IMR-90 (cell line): Measurements from ENCODE around the gene CLDN9. TPM values are rescaled to one million over a fixed set of nuclear protein-coding genes. Genes with fewer than 3 reads are reported as not detected.

Experiments used
- ATAC-seq: fragments of 200-7000 bp; cut with Tn5 transposase; 2 replicates; pipeline ENCODE4 v1.9.1; 2020; ENCODE audit warnings: low read depth, mild to moderate bottlenecking, moderate library complexity
- BruUV-seq: library from RNA; stranded (reverse); fragments of 400-500 nt; replicated peaks from 2 replicates; lab custom pipeline; 2021; lab: Mats Ljungman, UMichigan
- CTCF ChIA-PET: fragments of 300-600 bp; formaldehyde crosslinking; extraction: SDS; loops from one replicate; lab custom pipeline; 2021; ENCODE audit warnings: antibody characterized with exemption; lab: Yijun Ruan, JAX
- POLR2A ChIA-PET: fragments of 300-600 bp; sonication (Branson Sonifier 250); formaldehyde crosslinking; loops from one replicate; lab custom pipeline; 2022; ENCODE audit warnings: antibody characterized with exemption; ENCODE audit not compliant: unreplicated experiment; lab: Charles Lee
- DNase-seq: peaks from one replicate; pipeline ENCODE4 v3.0.0; 2013
- H2AFZ ChIP-seq: replicated peaks from 2 replicates; pipeline ENCODE3; 2013; ENCODE audit warnings: low read length, mild to moderate bottlenecking; ENCODE audit not compliant: poor library complexity
- H2AK5ac ChIP-seq: 2 replicates; pipeline ENCODE4 v1.6.1; 2013; ENCODE audit warnings: low read depth, low read length, inconsistent platforms
- H2AK9ac ChIP-seq: replicated peaks from 2 replicates; pipeline ENCODE3; 2013; ENCODE audit warnings: mild to moderate bottlenecking, low read depth, low read length, moderate library complexity; ENCODE audit not compliant: poor library complexity
- H2BK120ac ChIP-seq: 2 replicates; pipeline ENCODE4 v1.6.1; 2013; ENCODE audit warnings: low read depth, low read length, inconsistent platforms
- H2BK15ac ChIP-seq: 3 replicates; pipeline ENCODE4 v1.6.1; 2013; ENCODE audit warnings: low read depth, low read length, inconsistent platforms
- H2BK20ac ChIP-seq: 2 replicates; pipeline ENCODE4 v1.6.1; 2013; ENCODE audit warnings: low read depth, mild to moderate bottlenecking, inconsistent platforms, low read length, moderate library complexity
- H2BK5ac ChIP-seq: 2 replicates; pipeline ENCODE4 v1.6.1; 2013; ENCODE audit warnings: mild to moderate bottlenecking, low read depth, low read length, inconsistent platforms; ENCODE audit not compliant: poor library complexity, severe bottlenecking
- H3K14ac ChIP-seq: replicated peaks from 2 replicates; pipeline ENCODE4 v1.6.1; 2013; ENCODE audit warnings: low read depth, low read length, inconsistent platforms
- H3K18ac ChIP-seq: 2 replicates; pipeline ENCODE4 v1.6.1; 2013; ENCODE audit warnings: low read depth, low read length, control low read depth
- H3K23ac ChIP-seq: 2 replicates; pipeline ENCODE4 v1.6.1; 2013; ENCODE audit warnings: low read depth, low read length, inconsistent platforms
- H3K27ac ChIP-seq: 2 replicates; pipeline ENCODE4 v1.5.1; 2013; ENCODE audit warnings: mild to moderate bottlenecking, control low read depth, low read length; ENCODE audit not compliant: insufficient read depth
- H3K27me3 ChIP-seq: 2 replicates; pipeline ENCODE4 v1.6.1; 2013; ENCODE audit warnings: low read length; ENCODE audit not compliant: control insufficient read depth, insufficient read depth
- H3K36me3 ChIP-seq: 2 replicates; pipeline ENCODE4 v1.6.1; 2013; ENCODE audit warnings: low read length, mixed read lengths; ENCODE audit not compliant: control insufficient read depth, insufficient read depth
- H3K4ac ChIP-seq: 2 replicates; pipeline ENCODE4 v1.6.1; 2013; ENCODE audit warnings: low read depth, low read length, inconsistent platforms
- H3K4me1 ChIP-seq: 2 replicates; pipeline ENCODE4 v1.6.1; 2013; ENCODE audit warnings: low read length, mixed read lengths; ENCODE audit not compliant: control insufficient read depth, insufficient read depth
- H3K4me2 ChIP-seq: 2 replicates; pipeline ENCODE4 v1.6.1; 2013; ENCODE audit warnings: low read depth, mild to moderate bottlenecking, control low read depth, low read length, moderate library complexity
- H3K4me3 ChIP-seq: 2 replicates; pipeline ENCODE4 v1.5.1; 2013; ENCODE audit warnings: low read depth, mild to moderate bottlenecking, control low read depth, low read length, moderate library complexity; ENCODE audit not compliant: insufficient read depth
- H3K56ac ChIP-seq: 2 replicates; pipeline ENCODE4 v1.6.1; 2013; ENCODE audit warnings: low read length, inconsistent platforms; ENCODE audit not compliant: insufficient read depth; ENCODE audit errors: extremely low read depth
- H3K79me1 ChIP-seq, 2 experiments: 2 replicates each; pipeline ENCODE4 v1.6.1; 2013; ENCODE audit warnings: low read length in 2 of 2, inconsistent platforms in 1 of 2, low read depth in 1 of 2
- H3K9ac ChIP-seq: 2 replicates; pipeline ENCODE4 v1.6.1; 2013; ENCODE audit warnings: low read depth, low read length, control low read depth
- H3K9me1 ChIP-seq: 2 replicates; pipeline ENCODE4 v1.6.1; 2013; ENCODE audit warnings: low read length, inconsistent platforms; ENCODE audit not compliant: insufficient read depth
- H3K9me3 ChIP-seq: 2 replicates; pipeline ENCODE4 v1.6.1; 2013; ENCODE audit warnings: low read length; ENCODE audit not compliant: control insufficient read depth, insufficient read depth
- H4K20me1 ChIP-seq: 2 replicates; pipeline ENCODE4 v1.6.1; 2013; ENCODE audit warnings: low read length, inconsistent platforms; ENCODE audit not compliant: insufficient read depth
- H4K5ac ChIP-seq: 2 replicates; pipeline ENCODE4 v1.6.1; 2013; ENCODE audit warnings: mild to moderate bottlenecking, low read depth, low read length, control low read depth
- H4K8ac ChIP-seq, 2 experiments: 2 replicates each; pipeline ENCODE4 v1.6.1; 2013; ENCODE audit warnings: low read depth in 2 of 2, low read length in 2 of 2, control low read depth in 1 of 2, inconsistent platforms in 1 of 2
- H4K91ac ChIP-seq: 2 replicates; pipeline ENCODE4 v1.6.1; 2013; ENCODE audit warnings: low read depth, low read length, inconsistent platforms; ENCODE audit not compliant: insufficient read depth
- BHLHE40 ChIP-seq: fragments of 150-350 bp; IDR thresholded peaks from 2 replicates; pipeline ENCODE4 v1.6.1; 2016; ENCODE audit warnings: mild to moderate bottlenecking, low read depth, low read length
- CHD1 ChIP-seq: IDR thresholded peaks from 2 replicates; pipeline ENCODE4 v1.6.1; 2012; ENCODE audit warnings: low read depth, low read length, improper control_type of control experiment
- ELK1 ChIP-seq: fragments of 150-350 bp; IDR thresholded peaks from 2 replicates; pipeline ENCODE4 v1.6.1; 2016; ENCODE audit warnings: low read depth, mild to moderate bottlenecking, low read length, moderate library complexity, borderline replicate concordance
- NFE2L2 ChIP-seq: fragments of 150-350 bp; IDR thresholded peaks from 2 replicates; pipeline ENCODE4 v1.6.1; 2016; ENCODE audit warnings: low read depth, mild to moderate bottlenecking, low read length
- RCOR1 ChIP-seq: IDR thresholded peaks from 2 replicates; pipeline ENCODE4 v1.6.1; 2012; ENCODE audit warnings: mild to moderate bottlenecking, low read length, improper control_type of control experiment; ENCODE audit not compliant: insufficient replicate concordance
- WGBS, 2 experiments: methylation state at CpG; one replicate each; pipeline versions ENCODE4 v1.1.5 to v1.1.7; 2013; ENCODE audit warnings: missing lambda C conversion rate in 2 of 2; ENCODE audit not compliant: insufficient read length in 1 of 2; ENCODE audit errors: extremely low coverage in 2 of 2; 5-methylcytosine and 5-hydroxymethylcytosine counted together
- dilution Hi-C: fragments of 300-500 bp; cut with HindIII; formaldehyde crosslinking; loops from one replicate; pipeline ENCODE4 v1.14.3; 2018; ENCODE audit warnings: low sequenced_read_pairs; ENCODE audit not compliant: unreplicated experiment
- in situ Hi-C: fragments of 300-500 bp; cut with MboI; formaldehyde crosslinking; loops from 3 replicates; pipeline ENCODE4 v1.14.3; 2019; ENCODE audit warnings: low sequenced_read_pairs, inconsistent platforms, mixed read lengths
- intact Hi-C: fragments of 100-400 bp; cut with micrococcal nuclease; formaldehyde crosslinking; loops from 2 replicates; pipeline ENCODE4 v1.10.0; 2022
- polyA plus RNA-seq, 3 experiments: library from polyadenylated mRNA; depleted of rRNA; stranded (reverse); fragments of >200 nt; gene quantifications; 2 replicates each; pipeline ENCODE4 v1.2.3, GENCODE V29; 2012; ENCODE audit warnings: low replicate concordance in 1 of 3
- total RNA-seq: library from RNA; depleted of rRNA; stranded (reverse); fragments of >200 nt; gene quantifications from 2 replicates; pipeline ENCODE4 v1.2.3, GENCODE V29; 2012

Gene CLDN9
- total and polyA plus RNA-seq, 2 of the 4 experiments (the other 2 are of a cell fraction), result 0.05 TPM; not detected in 1

- no peak for TF ChIP-seq ELK1
- no peak for TF ChIP-seq BHLHE40
- no peak for TF ChIP-seq NFE2L2
Observed at GRCh38 chr16:3004319-3004718, 8.4 kb upstream of the CLDN9 start (continued).

GRCh38 chr16:3004781-3005284 is 7.9 kb upstream of the CLDN9 start:
- Histone ChIP-seq H3K4me1 (peaks cover 3% of the 10 kb centered on the region; the same call in 1 of the 2 replicates), H4K91ac (no peak overlapping the region), H3K27me3 (peaks cover 34% of the 10 kb centered on the region; the same call in 1 of the 2 replicates), H2BK5ac (no peak overlapping the region), H3K9me3 (no peaks in the 10 kb centered on the region), H3K27ac (no peak overlapping the region), H4K5ac (no peak overlapping the region), H2AK9ac (no peak overlapping the region), H3K4ac (no peak overlapping the region), H3K18ac (no peak overlapping the region), H2BK15ac (no peak overlapping the region), H2BK20ac (no peak overlapping the region), H3K23ac (no peak overlapping the region), H2AK5ac (no peak overlapping the region), H3K9me1 (no peaks in the 10 kb centered on the region), H2BK120ac (no peak overlapping the region), H3K4me3 (no peak overlapping the region), H3K79me1 (no peaks in the 10 kb centered on the region), H3K4me2 (no peak overlapping the region), H4K8ac (no peak overlapping the region), H3K9ac (no peak overlapping the region), H3K56ac (no peak overlapping the region), H4K20me1 (no peaks in the 10 kb centered on the region), H3K36me3 (no peaks in the 10 kb centered on the region), H2AFZ (no peak overlapping the region), H3K14ac (no peak overlapping the region)
- ChIA-PET POLR2A (no interaction called here), CTCF (no interaction called here)
- in situ Hi-C loops, result no loop called here
- DNase-seq, result no peak
- intact Hi-C loops, result no loop called here
- TF ChIP-seq RCOR1 (no peak), CHD1 (no peak), BHLHE40 (no peak), ELK1 (no peak), NFE2L2 (no peak)
- BruUV-seq, result no TSS peak
- 11% methylated on average over 4 of the region's 25 CpGs; no CpG with 5 or more reads in 1 of the 2 experiments for WGBS, 2 experiments
- no peak for ATAC-seq
- dilution Hi-C loops, result no loop called here
